ENCODE results near the gene HS2ST1. TPM values are rescaled to one million over a fixed set of nuclear protein-coding genes. Genes with fewer than 3 reads are reported as not detected.

The HS2ST1 gene
- total and polyA plus RNA-seq, 2 experiments from 2014 or later = 10.1 to 15.2 TPM

GRCh38 chr1:87108228-87108627 lies 193.8 kb downstream of the HS2ST1 start:
- no peak overlapping the region for H3K27ac ChIP-seq
- H2AFZ ChIP-seq = no peak overlapping the region
- H3K4me1 ChIP-seq (ENCODE audit: insufficient read depth) = peaks cover 9% of the 10 kb centered on the region; the same call in 1 of the 2 replicates
- no peaks in the 10 kb centered on the region for H3K36me3 ChIP-seq (ENCODE audit: low read depth)
- no peak overlapping the region for H3K4me2 ChIP-seq (ENCODE audit: unreplicated experiment)
- H3K79me2 ChIP-seq (ENCODE audit: insufficient read depth) = no peaks in the 10 kb centered on the region
- H3F3A ChIP-seq (ENCODE audit: insufficient read depth) = no peaks in the 10 kb centered on the region
- DNase-seq = no peak
- TF ChIP-seq EZH2phosphoT487 (IDR thresholded peaks at IDR 0.05; ENCODE audit: insufficient read depth, low read depth) (no peak), EZH2 (IDR thresholded peaks at IDR 0.05; ENCODE audit: insufficient read depth, poor library complexity, severe bottlenecking) (no peak)
- 97 to 100% methylated on average over 1 of the region's 1 CpG for whole genome bisulfite sequencing, 2 experiments (ENCODE audit: low coverage in 1 of 2, low lambda C conversion rate in 2 of 2, missing lambda C conversion rate in 2 of 2)
- no peak overlapping the region for H3K9ac ChIP-seq
- H3K27me3 ChIP-seq (replicated peaks; ENCODE audit: insufficient read depth) = no peaks in the 10 kb centered on the region
- no peak overlapping the region for H3K4me3 ChIP-seq
- no peaks in the 10 kb centered on the region for H3K9me3 ChIP-seq (ENCODE audit: low read depth)
- H3K9me2 ChIP-seq (ENCODE audit: insufficient read depth) = no peaks in the 10 kb centered on the region
- no peaks in the 10 kb centered on the region for H4K20me1 ChIP-seq (ENCODE audit: insufficient read depth)
- in situ Hi-C loops (cut with MboI) = no loop called here

- H3K9ac ChIP-seq = no peak overlapping the region
- DNase-seq = peak; percentile 43
- H3K4me3 ChIP-seq = no peak overlapping the region
- no peaks in the 10 kb centered on the region for H3K27me3 ChIP-seq (replicated peaks; ENCODE audit: insufficient read depth)
- no peaks in the 10 kb centered on the region for H3K9me2 ChIP-seq (ENCODE audit: insufficient read depth)
- no peak overlapping the region for H3K4me2 ChIP-seq (ENCODE audit: unreplicated experiment)
- no peaks in the 10 kb centered on the region for H3F3A ChIP-seq (ENCODE audit: insufficient read depth)
- H4K20me1 ChIP-seq (ENCODE audit: insufficient read depth) = no peaks in the 10 kb centered on the region
- TF ChIP-seq EZH2phosphoT487 (IDR thresholded peaks at IDR 0.05; ENCODE audit: insufficient read depth, low read depth) (no peak), EZH2 (IDR thresholded peaks at IDR 0.05; ENCODE audit: insufficient read depth, poor library complexity, severe bottlenecking) (no peak)
- no peak overlapping the region for H3K27ac ChIP-seq
- in situ Hi-C loops (cut with MboI) = no loop called here
- 91 to 100% methylated on average over 1 of the region's 1 CpG for WGBS, 2 experiments (ENCODE audit: low coverage in 1 of 2, low lambda C conversion rate in 2 of 2, missing lambda C conversion rate in 2 of 2)
- H3K36me3 ChIP-seq (ENCODE audit: low read depth) = no peaks in the 10 kb centered on the region
- no peaks in the 10 kb centered on the region for H3K79me2 ChIP-seq (ENCODE audit: insufficient read depth)
- no peaks in the 10 kb centered on the region for H3K9me3 ChIP-seq (ENCODE audit: low read depth)
- peaks cover 15% of the 10 kb centered on the region for H3K4me1 ChIP-seq (ENCODE audit: insufficient read depth)
- H2AFZ ChIP-seq = no peak overlapping the region
These were observed 194.5 kb downstream of the HS2ST1 start for GRCh38 chr1:87108814-87109411.

GRCh38 chr1:87111659-87112371 lies 197.4 kb downstream of the HS2ST1 start:
- Histone ChIP-seq H3F3A (ENCODE audit: insufficient read depth) (peaks cover 9% of the 10 kb centered on the region; the same call in 1 of the 2 replicates), H3K36me3 (ENCODE audit: low read depth) (no peaks in the 10 kb centered on the region), H3K9ac (no peak overlapping the region), H3K27me3 (replicated peaks; ENCODE audit: insufficient read depth) (no peaks in the 10 kb centered on the region), H3K4me3 (no peak overlapping the region), H3K4me2 (ENCODE audit: unreplicated experiment) (no peak overlapping the region), H4K20me1 (ENCODE audit: insufficient read depth) (no peaks in the 10 kb centered on the region), H3K4me1 (ENCODE audit: insufficient read depth) (peaks cover 24% of the 10 kb centered on the region), H3K79me2 (ENCODE audit: insufficient read depth) (no peaks in the 10 kb centered on the region), H3K9me2 (ENCODE audit: insufficient read depth) (no peaks in the 10 kb centered on the region), H3K9me3 (ENCODE audit: low read depth) (no peaks in the 10 kb centered on the region), H2AFZ (no peak overlapping the region), H3K27ac (no peak overlapping the region)
- in situ Hi-C loops (cut with MboI) = no loop called here
- no peak for TF ChIP-seq EZH2phosphoT487 (IDR thresholded peaks at IDR 0.05; ENCODE audit: insufficient read depth, low read depth)
- TF ChIP-seq EZH2 (IDR thresholded peaks at IDR 0.05; ENCODE audit: insufficient read depth, poor library complexity, severe bottlenecking) = no peak
- WGBS, 2 experiments (ENCODE audit: low coverage in 1 of 2, low lambda C conversion rate in 2 of 2, missing lambda C conversion rate in 2 of 2) = 56 to 62% methylated on average over 5 of the region's 5 CpGs
- no peak for DNase-seq

DNA sequence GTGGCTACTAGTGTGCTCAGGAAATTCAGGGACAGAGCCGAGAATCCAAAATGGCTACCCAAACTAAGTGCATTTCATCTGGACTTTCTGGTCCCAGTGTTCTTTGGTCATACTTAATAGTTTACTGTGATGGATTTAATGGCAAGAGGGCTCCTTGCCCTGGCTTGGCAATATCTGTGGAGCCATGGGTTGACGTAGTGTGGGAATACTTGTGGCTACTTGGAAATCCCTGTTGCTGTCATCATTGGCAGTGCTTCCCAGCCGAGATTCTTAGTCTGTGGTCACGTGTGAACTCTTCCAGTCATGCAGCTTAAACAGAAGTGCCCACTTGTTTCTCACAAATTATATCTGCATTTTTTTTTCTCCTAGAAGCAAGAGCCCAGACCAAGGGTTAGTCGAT lies 198.9 kb downstream of the HS2ST1 start:
- H3K9ac ChIP-seq = no peak overlapping the region
- H3K27me3 ChIP-seq (replicated peaks; ENCODE audit: insufficient read depth) = no peaks in the 10 kb centered on the region
- H3K4me3 ChIP-seq = no peak overlapping the region
- WGBS, 2 experiments (ENCODE audit: low coverage in 1 of 2, low lambda C conversion rate in 2 of 2, missing lambda C conversion rate in 2 of 2) = 47 to 51% methylated on average over 5 of the region's 5 CpGs
- H2AFZ ChIP-seq = no peak overlapping the region
- H3K9me2 ChIP-seq (ENCODE audit: insufficient read depth) = no peaks in the 10 kb centered on the region
- H3K9me3 ChIP-seq (ENCODE audit: low read depth) = no peaks in the 10 kb centered on the region
- peaks cover 9% of the 10 kb centered on the region; the same call in 1 of the 2 replicates for H3F3A ChIP-seq (ENCODE audit: insufficient read depth)
- H3K79me2 ChIP-seq (ENCODE audit: insufficient read depth) = no peaks in the 10 kb centered on the region
- H3K4me1 ChIP-seq (ENCODE audit: insufficient read depth) = peaks cover 29% of the 10 kb centered on the region
- H4K20me1 ChIP-seq (ENCODE audit: insufficient read depth) = no peaks in the 10 kb centered on the region
- peak; percentile 90 for DNase-seq
- in situ Hi-C loops (cut with MboI) = no loop called here
- TF ChIP-seq EZH2phosphoT487 (IDR thresholded peaks at IDR 0.05; ENCODE audit: insufficient read depth, low read depth) = no peak
- no peak for TF ChIP-seq EZH2 (IDR thresholded peaks at IDR 0.05; ENCODE audit: insufficient read depth, poor library complexity, severe bottlenecking)
- no peak overlapping the region for H3K4me2 ChIP-seq (ENCODE audit: unreplicated experiment)
- peak overlapping the region; percentile 41; the same call in 1 of the 2 replicates for H3K27ac ChIP-seq
- no peaks in the 10 kb centered on the region for H3K36me3 ChIP-seq (ENCODE audit: low read depth)

Data from GM23248 (cell line).